Muscle of arm (tissue), 12 donors: ENCODE data around the gene CYP26B1. TPM values are rescaled to one million over a fixed set of nuclear protein-coding genes. Genes with fewer than 3 reads are reported as not detected.
"Not testable (repeated sequence)": the region's sequence is repeated elsewhere in the genome, so short reads cannot be mapped to it uniquely, and the experiment has no call there.

Source experiments
- DNase-seq: peaks from one replicate; pipeline ENCODE4 v3.0.0-alpha.2; 2013
- polyA plus RNA-seq, 12 donors: library from polyadenylated mRNA; unstranded; fragments of 120-200 nt; gene quantifications; one replicate each; pipeline ENCODE4 v1.2.1, GENCODE V29; 2013; ENCODE audit not compliant: insufficient read length in 12 of 12

CYP26B1 gene
- polyA plus RNA-seq, 12 donors, result 6.0 to 20.3 (median 11.4) TPM; not detected in 1

DNA sequence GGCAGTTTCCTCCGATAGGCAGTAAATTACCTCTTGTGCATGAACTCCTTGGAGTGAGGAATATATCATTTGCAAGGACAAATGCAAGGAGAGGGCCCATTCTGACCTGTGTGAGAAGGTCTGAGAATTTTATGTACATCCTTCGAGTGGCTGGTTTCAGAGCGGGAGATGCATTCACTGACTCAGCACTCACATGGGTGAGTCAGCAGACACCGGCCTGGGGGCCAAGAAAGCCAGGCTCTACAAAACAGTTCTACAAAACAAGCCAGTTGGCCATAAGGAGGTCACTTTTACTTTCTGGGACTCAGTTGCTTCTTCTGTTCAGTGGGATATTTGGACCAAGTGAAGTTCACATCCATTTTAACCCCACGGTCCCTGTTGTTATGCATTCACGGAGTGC is 35.3 kb downstream of the CYP26B1 start:
- DNase-seq, result no peak

- no peak for DNase-seq
Measured at GRCh38 chr2:72111061-72111460, 36.6 kb downstream of the CYP26B1 start.

DNA sequence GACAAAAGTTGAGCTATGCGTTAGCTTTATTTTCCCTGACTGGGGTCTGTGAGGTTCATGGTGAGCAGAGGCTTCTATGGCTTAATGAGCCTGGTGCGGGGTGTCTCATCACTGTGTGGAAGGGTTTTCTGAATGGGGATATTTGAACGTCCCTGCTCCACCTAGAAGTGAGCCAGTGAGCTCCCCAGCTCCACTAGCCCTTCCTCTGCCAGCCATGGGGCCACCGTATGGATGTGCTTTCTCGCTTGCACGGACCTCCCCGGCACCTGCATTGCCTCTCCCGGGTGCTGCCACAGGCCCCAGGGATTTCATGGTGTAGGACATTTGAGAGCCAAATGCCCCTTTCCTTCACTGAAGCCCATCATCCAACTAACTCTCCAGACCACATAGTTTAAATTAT is 37.8 kb downstream of the CYP26B1 start:
- no peak for DNase-seq

DNA sequence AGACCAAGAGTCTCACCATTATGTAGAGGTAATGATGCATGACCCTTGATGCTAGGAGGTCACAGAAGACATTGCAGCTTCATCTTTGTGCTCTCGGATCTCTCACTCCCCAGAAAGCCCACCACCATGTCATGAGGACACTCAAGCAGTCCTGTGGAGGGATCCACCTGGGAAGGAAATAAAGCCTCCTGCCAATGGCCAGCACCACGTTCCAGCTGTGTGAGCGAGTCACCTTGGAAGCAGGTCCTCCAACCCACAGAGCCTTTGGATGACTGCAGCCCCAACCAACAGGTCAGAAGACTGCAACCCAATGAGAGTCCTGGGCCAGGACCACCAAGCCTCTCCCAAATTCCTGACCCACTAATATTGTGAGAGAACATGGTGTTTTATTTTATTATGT is 38.4 kb downstream of the CYP26B1 start:
- DNase-seq, result no peak

DNA sequence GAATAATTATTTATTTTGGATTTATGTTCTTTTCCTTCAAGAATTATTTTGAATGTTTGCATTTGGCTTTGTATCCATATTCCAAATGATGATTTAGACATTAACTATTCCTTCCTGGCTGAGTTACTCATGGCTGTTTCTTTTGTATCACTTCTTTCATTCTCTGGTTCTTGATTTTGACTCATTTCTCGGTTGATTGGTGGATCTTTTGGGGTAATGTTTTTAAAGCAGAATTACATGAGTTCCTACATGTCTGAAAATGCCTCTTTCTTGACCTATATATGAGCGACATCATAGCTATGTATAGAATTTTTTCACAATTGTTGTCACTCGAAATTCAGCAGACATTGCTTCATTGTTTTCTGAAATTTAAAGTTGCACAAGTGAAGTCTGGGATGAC is 39.5 kb downstream of the CYP26B1 start:
- no peak for DNase-seq

GRCh38 chr2:72106978-72107377 is 40.7 kb downstream of the CYP26B1 start:
- no peak for DNase-seq

DNA sequence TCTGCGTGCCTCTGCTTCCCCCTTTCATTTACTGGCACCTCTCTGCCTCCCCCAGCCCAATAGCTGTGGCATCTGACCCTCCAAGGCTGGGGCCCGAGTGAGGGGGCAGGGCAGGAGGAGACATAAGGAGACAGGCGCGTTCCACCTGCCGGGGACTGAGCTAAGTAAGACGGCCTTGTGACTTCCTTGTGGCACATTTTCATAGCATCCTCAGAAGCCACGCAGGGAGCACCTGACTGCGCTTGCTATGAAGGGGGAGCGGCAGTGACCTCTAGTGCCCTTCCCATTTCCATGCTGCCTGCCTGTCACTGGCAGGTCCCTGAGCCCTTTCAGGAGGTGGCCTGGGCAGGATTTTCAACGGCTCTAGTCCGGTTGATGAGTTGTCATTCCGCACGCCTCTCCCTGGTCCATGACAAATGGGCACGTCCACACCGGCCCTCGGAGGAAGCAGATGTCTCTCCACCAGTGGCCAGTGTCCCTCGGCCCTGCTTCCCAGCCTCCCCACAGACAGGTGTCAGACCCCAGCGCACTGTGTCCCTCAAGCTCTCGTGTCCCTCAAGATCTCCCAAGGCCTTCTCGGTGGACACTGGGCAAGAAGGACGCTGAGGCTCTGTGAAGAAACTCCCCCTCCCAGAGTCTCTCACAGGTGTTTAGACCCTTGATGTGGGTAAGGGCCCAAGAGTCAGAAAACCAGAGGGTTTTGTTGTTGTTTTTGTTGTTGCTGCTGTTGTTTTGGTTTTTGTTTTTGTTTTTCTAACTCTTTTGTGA is 42.7 kb downstream of the CYP26B1 start:
- DNase-seq, result no peak

GRCh38 chr2:72103690-72104089 is 44.0 kb downstream of the CYP26B1 start:
- no peak for DNase-seq

- DNase-seq, result no peak
Measured at GRCh38 chr2:72103161-72103560, 44.5 kb downstream of the CYP26B1 start.

DNA sequence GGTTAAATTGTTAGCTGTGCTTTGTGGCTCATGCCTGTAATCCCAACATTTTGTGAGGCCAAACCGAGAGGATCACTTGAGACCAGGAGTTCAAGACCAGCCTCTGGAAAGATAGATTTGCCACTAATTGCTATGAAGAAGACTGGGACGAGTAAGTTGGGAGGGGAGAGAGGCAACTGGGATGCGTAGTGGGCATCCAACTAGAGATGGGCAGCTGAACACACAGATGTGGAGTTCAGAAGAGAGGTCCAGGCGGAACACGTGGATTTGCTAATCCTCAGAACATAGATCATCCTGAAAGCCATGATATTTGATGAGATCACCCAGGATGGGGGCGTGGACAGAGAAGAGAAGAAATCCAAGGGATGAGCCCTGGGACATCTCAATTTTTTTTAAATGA is 48.7 kb downstream of the CYP26B1 start:
- DNase-seq, result no peak

DNA sequence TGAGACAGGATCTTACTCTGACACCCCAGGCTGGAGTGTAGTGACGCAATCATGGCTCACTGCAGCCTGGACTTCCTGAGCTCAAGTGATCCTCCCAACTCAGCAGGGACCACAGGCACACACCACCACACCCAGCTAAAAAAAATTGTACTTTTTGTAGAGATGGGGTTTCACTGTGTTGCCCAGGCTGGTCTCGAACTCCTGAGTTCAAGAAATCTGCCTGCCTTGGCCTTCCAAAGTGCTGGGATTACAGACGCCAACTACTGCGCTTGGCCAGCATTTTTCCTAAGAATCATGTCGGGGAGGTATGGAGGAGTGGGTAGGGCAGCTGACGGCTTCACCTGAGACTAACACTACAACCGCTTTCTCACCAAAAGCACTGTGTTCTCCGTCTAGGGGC is 50.4 kb downstream of the CYP26B1 start:
- DNase-seq, result no peak

GRCh38 chr2:72096181-72096580 is 51.5 kb downstream of the CYP26B1 start:
- no peak for DNase-seq

DNA sequence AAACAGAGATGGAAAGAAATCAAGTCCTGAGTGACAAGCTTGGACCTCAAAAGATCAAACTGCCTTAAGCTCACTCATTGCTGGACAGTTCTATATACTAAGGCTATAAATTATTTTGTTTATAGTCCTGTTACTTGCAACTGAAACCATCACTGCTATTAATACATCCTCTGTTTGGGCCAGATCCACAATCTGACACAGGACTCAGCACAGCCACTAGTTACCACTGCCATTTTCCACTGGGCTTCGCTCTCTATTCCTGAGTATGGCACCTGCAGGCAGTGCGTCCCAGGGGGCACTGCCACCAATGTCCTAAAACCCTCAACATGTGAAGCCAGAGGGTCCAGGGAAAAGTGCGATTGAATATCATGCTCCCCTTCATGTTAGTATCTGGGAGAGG is 52.3 kb downstream of the CYP26B1 start:
- DNase-seq, result no peak

- DNase-seq, result no peak
Measured at GRCh38 chr2:72094701-72095100, 53.0 kb downstream of the CYP26B1 start.

DNA sequence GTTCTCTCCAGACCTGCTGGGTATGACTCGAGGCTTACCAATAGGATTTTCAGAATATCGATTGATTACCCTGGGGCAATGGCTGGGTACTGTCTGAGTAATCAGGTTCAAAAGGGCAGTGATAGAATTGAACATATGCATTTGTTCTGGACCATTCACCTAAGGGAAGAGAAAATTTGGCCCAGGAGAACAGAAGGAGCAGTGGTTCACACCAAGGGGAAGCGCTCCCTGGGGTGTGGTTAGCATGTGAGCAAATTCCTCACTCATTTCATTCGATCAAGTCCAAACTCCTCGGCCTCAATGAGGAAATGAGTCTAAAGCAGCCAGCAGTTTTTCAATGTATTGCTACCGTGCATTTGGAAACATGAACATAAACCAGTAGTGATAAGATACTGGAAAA is 55.6 kb downstream of the CYP26B1 start:
- no peak for DNase-seq

DNA sequence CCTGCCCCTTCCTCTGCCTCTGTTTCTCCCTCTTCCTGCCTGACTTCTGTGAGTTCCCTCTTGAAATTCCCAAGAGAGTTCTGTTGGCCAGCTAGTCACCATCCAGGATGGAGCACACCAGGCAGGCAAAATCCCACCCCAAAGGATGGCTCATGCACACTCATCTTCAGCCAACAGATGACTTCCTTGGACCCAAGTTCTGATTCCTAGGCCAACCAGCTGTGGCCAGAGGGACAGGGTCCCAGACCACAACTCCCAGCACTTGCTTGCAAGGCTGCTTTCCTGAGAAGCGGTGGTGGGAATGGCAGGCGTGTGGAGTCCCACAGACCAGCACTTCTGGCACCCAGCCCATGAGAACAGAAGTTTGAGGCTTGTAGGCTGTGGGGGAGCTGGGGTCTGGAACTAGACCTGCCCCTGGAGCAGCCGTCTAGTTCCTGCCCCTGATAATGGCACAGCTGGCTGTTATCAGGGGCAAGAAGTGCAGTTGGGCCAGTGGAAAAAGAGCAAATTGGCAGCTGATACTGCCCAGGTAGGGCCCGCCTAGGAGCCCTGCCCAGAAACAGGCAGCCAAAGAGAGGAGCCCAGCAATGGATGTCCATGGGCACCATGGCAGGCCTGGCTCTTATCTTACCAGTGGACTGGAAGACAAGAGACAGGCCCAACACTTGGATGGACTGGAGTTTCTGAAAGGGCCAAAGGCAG is 56.7 kb downstream of the CYP26B1 start:
- DNase-seq, result no peak

DNA sequence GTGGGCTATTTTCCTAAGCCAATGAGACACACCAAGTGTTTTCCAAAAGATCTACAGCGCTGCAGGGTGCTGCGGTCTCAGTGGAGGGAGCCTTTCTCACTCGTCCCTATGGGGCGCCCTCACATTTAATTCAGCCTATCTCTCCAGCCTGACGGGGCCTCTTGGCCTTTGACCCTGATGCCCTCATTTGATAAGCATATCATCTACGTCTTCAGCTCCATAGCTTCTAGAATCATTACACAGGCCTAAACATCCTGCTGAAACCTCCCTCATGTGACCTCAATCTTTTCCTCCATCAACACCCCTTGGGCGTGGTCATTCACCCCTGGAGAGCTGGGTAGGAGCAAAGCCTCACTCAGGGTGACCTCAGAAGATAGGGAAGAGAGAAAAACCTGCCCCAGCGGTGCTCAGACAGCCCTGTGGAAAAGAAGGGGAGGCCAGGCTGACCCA is 57.4 kb downstream of the CYP26B1 start:
- DNase-seq, result no peak

GRCh38 chr2:72089537-72089936 is 58.1 kb downstream of the CYP26B1 start:
- DNase-seq, result no peak

DNA sequence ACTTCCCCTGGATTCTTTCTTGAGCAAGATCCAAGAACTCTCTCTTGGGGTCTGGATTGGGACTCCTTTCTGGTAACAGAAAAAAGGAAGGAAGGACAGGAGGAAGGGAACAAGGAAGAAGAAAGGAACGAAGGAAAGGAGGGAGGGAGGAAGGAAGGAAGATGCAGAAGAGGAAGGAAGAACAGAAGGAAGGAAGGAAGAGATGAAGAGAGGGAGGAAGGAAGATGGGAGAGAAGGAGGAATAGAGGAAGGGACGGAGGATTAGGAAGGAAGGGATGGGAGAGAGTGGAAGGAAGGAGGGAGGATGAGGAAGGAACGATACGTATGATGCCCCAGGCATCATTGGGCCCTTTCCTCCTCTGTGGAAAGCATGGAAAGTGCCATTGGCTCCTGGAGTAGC is 58.6 kb downstream of the CYP26B1 start:
- DNase-seq, result no peak

DNA sequence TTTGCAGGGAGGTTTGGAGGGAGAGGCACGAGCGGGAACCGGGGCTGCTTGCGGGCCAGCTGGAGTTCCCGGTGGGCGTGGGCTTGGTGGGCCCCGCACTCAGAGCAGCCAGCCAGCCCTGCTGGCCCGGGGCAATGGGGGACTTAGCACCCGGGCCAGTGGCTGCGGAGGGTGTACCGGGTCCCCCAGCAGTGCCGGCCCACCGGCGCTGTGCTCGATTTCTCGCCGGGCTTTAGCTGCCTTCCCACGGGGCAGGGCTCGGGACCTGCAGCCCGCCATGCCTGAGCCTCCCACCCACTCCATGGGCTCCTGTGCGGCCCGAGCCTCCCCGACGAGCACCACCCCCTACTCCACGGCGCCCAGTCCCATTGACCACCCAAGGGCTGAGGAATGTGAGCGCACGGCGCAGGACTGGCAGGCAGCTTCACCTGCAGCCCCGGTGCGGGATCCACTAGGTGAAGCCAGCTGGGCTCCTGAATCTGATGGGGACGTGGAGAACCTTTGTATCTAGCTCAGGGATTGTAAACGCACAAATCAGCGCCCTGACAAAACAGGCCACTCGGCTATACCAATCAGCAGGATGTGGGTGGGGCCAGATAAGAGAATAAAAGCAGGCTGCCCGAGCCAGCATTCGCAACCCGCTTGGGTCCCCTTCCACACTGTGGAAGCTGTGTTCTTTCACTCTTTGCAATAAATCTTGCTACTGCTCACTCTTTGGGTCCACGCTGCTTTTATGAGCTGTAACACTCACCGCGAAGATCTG is 60.6 kb downstream of the CYP26B1 start:
- not testable (repeated sequence) for DNase-seq

DNA sequence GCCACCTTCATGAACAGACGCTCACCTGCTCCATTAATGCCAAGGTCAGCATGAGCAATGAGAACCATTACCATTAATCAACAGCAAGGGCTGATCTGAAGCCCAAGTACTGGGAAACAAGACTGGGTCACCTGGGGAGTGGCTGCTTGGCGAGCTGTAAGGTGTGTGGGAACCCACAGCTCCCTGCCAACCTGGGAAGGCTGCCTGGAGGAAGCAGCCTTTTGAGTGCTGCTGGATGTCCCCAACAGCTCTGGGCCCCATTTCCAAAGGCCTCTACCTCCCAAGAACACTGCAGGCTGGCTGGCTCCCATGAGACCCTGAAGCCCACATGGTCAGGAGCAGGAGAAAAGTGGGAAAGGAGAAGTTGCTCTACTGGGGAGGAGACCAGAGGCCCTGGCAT is 62.1 kb downstream of the CYP26B1 start:
- DNase-seq, result no peak

DNA sequence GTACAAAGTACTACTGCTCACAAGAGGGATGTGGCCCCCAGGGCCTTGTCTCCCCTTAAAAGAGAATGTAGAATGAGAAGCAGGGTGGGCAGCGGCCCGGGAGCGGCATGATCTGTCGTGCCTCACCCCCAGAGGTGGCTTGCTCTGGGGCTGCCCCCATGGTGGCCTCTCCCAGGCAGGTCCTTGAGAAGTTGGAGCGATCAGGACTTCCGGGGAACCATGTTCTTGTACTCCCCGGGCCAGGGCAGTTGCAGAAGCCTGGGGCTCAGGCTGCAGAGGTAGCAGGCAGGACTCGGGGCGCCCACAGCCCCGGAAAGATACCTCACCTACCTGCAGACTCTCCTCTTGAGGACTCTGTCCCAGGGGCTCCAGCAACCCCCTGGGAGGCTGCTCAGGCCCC is 62.6 kb downstream of the CYP26B1 start:
- DNase-seq, result no peak

DNA sequence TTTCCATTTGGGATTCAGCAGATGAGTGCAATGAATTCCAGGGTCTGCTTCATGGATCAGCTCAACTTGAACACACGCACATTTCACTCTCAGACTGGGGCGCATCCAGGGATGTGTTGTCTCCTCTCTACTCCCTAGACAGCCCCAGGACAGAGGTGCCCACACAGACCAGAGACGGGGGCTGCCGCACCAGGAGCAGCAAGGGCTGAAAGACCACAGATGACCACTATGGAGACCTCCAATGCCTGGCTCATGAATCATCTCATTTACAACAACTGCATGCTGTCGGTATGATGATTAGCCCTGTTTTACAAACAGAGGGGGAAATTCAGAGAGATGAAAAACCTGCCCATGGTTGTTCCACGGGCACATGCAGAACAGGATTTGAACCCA is 63.1 kb downstream of the CYP26B1 start:
- DNase-seq, result no peak
